HG02840 (cell line): ENCODE measurements around the gene SNTG2.

Experiments used
- ATAC-seq: cut with Tn5 transposase; IDR thresholded peaks from one replicate; pipeline ENCODE4 v1.9.1; 2021; ENCODE audit warnings: mild to moderate bottlenecking, moderate library complexity, moderate number of reproducible peaks; ENCODE audit not compliant: unreplicated experiment, low FRiP score

The SNTG2 gene

DNA sequence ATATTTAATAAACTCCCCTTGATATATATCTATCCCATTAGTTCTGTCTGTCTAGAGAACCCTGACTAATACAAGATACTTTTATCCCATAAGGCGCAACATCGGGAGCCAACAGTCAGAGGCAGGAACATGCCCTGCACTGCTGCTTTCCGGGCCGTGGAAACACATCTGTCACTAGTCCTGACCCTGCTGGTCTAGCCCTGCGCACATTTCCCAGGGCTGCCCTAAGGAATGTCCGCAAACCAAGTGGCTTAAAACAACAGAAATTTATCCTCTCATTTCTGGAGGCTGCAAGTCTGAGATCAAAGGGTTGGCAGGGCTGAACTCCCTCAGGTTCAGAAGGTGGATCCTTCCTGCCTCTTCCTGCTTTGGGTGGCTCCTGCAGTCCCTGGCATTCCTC, 348.4 kb downstream of the SNTG2 start:
- no peak for ATAC-seq

DNA sequence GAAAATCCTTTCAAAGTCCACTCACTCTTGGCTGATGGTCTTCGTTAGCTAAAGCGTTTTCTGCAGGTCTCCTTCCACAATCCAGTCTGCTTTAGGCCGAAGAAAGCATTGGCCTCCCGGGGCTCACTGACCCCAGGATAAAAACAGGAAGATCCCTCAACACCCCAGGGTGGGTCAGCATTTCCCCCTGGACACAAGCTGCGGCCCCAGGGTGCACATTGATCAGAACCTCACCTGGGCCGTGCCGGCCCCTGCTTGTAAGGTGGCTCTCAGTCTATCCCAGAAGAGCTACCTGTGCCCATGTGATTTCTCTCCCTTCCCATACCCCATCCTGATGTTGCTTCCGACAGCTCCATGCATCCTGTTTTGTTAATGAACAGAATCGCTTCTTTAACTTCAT, 349.6 kb downstream of the SNTG2 start:
- ATAC-seq, result no peak

DNA sequence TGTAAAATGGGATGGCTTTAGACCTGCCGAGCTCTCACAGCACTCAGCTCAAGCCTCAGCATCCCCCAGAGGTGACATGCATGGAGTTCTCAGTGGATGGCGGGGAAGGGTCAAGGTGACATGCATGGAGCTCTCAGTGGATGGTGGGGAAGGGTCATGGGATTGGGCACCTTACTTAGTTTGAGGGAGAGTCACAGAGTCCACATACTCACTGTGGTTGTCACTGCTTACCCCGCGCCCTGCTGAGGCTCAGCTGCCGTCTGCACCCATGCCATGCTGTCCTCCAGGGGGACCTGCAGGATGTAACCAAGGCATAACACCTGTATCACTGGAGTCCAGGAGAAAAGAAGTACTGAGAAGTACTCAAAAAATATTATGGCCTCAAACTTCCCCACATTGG, 350.4 kb downstream of the SNTG2 start:
- ATAC-seq, result no peak

DNA sequence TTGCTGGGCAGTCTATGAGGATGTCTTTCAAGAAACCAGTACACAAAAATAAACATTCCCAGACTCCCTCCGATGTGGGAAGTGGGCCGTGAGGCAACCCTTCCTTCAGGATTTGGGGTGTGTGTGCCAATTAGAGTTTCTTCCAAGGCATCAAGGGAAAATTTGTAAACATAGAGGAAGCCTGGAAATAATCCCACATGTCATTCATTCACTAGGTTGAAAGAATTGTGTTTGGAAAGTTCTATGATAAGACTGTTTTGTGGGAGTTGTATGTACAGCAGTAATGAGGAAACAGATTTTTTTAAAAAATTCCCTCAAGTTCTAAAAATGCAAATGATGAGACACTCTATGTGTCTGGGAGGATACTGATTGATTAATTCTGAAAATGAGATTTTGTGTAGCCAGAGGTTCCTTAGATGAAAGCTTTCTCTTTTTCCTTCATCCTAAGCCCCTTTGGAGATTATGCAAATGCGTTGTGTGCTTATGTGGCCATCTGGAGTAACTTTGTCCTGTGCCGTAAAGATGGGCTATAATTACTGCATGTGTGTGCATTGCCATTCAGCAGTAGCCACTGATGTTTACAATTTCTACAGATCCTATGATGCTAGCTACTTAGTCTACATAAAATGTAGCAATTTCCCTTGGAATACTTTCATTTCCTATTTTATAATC, 354.8 kb downstream of the SNTG2 start:
- no peak for ATAC-seq

DNA sequence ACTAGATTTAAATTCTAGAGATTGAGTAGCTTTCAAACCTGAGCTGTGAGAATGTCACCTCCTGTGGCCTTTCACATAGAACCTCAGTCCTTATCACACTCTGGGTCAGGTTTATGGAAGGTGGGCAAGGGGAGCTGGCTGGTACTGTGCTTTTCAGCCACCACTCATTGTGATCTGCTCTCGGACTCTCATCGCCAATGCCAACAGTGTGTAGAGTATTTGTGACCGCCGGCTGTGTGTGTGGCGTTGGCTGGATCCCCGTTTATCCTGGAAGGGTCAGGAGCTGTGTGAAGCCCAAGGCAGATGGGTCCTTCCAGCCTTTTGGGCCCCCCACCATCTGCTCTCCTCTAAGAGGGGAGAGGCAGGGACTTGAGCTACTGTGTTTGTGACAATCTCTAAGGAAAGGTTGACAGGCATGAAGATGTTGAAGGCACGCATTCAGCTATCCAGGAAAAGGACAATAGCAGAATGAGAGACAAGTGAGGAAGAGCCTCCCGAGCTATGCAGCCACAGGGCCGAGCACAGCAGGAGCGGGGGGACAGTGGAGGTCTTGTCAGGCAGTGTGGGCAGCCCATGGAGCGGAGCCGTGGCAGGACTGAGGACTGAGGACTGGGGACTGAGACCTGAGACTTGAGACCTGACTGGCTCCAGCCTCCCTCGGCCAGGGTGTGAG, 355.5 kb downstream of the SNTG2 start:
- ATAC-seq, result no peak

DNA sequence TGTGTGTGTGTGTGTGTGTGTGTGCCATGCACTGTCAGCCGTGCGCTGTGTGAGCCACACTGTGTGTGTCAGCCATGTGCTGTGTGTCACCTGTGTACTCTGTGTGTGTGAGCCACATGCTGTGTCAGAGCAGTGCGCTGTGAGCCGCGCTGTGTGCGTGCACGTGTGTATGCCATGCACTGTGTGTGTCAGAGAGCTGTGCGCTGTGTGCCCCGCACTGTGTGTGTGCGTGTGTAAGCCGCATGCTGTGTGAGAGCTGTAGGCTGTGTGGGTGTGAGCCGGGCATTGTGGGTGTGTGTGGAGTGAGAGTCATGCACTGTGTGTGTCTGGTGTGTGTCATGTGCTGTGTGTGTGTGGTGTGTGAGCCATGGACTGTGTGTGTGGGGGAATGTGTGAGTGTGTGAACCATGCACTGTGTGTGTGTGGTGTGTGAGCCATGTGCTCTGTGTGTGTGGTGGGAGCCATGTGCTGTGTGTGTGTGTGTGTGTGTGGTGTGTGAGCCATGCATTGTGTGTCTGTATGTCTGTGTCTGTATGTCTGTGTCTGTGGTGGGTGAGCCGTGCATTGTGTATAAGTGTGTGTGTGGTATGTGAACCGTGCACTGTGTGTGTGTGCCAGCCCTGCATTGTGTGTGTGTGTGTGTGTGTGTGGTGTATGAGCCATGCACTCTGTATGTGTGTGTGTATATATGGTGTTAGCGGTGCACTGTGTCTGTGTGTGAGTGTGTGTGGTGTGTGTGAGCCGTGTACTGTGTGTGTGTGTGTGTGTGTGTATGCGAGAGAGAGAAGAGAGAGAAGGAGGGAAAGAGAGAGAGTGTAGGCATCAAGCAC, 356.3 kb downstream of the SNTG2 start:
- no peak for ATAC-seq

DNA sequence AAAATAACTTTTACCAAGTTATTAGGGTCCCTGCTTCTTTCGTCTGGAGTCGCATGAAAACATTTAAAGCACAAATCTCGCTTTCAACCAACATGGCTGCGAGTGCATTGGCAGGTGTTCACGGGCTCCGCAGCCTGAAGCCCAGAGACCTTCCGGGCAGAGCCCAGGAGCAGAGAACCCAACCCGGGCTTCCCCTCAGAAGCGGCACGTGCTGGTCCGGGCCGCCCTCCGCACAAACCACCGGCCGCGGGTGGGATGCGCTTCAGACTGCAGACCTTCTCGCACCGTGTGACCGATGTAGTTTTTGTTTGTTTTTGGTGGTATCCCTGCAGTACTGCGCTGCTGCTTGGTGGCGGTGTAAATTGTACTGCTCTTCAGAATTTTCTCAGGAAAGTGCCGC, 357.0 kb downstream of the SNTG2 start:
- ATAC-seq, result no peak

DNA sequence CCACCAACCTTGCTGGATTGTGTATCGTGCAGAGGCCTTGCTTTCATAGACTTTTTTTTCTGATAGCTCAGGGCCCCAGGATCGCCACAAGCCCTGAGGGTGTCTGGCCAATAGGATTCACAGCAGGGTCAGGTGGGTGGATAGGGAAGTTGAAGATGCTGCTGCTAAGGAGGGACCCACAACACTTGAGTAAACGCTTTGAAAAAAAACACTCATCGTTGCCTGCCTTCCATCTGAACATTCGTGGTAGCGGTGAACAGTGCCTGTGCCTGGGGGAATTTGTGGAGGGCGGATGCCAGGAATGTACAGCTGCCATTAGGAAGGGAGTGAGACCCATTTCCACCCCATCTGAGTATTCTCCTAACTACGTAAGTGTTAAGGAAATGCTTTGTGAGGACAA, 358.0 kb downstream of the SNTG2 start:
- no peak for ATAC-seq

DNA sequence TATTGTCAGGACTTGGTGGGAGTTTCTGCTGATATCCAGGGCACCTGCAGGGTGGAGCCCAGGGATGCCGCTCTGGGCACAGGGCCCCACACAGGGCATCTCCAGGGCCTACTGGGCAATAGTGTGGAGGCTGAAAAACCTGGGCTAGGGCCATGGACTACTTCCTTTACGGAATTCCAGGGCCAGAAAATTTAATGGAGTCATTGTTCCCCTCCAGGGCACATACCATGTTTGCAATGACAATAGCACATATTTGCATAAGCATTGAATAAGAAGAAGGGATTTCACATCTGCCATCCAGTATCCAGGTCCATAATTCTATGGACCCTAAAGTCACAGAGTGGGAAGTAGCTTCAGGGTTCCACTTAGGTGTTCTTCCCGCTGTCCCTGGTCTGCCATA, 358.9 kb downstream of the SNTG2 start:
- no peak for ATAC-seq

DNA sequence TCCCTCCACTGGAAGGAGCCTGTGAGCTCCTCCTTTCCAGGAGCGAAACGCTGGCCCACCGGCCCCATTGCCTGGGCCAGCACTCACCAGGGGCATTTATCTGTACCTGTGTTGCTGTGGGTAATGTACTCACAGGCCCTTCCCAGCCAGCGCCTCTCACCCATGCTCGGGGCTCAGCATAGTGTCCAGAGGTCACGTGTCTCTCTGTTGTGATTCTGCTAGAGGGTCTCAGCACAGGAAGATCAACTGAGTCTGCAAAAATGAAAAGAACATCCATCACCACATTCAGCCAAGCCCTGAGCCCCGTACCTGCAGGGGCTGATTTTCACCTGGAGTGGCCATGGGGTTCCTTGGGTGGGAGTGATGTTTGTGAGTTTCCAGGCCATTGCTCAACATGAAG, 359.6 kb downstream of the SNTG2 start:
- no peak for ATAC-seq

DNA sequence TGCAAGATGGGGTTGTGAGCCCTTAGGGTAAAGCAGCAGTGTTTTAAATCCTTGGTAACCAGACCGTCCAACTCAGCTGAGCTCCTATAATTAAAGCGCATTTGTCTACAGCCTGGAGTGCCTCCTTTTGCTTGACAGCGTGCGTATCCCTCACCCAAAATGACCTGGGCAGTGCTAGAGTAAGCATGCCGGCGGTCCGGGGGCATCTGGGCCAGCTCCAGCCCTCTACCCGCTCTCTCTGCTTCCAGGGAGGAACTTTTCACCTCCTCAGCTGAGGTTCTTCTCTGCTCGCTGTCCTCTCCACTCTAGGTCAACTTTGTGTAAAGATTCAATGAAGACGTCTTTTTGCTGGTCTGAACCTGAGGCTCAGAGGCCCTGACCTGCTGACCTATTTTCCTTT, 360.2 kb downstream of the SNTG2 start:
- ATAC-seq, result no peak

DNA sequence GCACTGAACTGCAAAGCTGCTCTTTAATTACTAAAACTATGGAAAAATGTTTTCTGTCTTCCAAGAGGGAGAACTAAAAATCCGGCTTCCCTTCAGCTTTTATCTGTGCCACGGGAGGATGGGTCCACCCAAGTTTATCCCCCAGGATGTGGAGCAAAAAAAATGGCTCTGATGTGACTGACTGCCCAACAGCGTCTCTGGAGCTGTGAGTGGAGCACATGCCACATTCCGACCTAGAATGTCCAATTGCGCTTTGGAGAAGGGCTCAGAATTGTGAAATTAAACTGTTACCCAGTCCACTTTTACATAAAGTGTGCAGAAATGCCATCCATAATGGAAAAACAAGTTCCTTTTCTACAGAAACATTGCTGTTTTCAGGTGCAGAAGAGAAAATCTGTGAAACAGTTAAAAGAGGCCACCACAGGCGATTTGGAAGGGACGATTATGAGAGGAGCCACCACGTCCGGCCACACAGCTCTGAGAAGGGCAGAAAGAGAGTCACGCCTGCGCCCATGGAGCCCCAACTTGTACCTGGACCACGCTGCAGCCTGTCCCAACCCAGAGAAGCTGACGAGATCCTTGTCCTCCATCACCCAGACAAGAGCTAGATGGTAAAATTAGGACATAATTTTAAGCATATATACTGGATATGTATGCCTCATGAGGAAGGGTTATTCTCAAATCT, 362.7 kb downstream of the SNTG2 start:
- ATAC-seq, result no peak

DNA sequence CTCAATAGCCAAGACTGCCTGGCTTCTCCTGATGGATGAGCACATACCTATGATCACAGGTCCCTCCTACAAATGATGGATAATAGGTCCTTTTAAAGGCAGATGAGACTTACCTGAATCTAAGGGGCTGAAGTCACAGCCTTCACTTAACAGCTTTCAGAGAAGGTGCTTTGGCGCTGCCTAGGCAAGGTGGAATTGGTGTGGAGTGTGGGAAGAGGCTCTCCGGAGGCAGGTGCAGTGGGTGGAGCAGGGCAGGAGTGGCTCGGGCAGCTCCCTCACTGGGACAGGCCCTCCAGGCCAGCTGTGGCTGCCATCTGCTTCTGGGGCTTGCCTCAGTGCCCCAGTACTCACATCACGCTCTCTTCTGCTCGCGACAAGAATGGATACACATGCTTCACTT, 363.6 kb downstream of the SNTG2 start:
- no peak for ATAC-seq

DNA sequence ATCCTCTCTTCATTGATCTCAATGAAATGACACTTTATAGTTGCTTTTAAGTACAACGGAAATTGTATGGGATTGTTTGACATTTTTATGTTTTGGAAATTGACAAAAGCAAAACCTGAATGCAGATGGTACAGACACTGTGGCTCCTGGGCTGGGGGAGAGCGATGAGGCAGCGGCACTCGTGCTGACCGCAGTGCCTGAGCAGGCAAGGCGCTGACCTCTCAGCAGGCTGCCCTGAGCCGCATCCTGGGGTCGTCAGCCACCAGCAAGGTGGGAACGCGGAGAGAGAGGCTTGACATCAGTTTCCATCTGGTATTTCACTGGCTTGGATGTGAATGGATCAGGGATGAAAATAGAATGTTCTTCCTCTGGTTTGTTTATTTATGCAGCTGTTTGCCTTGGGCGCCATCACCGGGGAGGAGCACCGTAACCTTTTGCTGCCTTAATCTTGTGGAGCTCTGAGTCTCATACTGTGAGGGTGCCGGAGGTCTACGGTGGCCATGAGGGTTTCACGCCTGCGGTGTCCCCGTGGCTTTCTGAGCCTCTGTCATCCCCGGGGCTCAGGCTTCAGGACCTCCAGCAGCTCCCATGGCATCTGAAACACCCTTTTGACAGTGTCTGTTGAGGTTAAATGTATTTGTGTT, 367.8 kb downstream of the SNTG2 start:
- no peak for ATAC-seq

DNA sequence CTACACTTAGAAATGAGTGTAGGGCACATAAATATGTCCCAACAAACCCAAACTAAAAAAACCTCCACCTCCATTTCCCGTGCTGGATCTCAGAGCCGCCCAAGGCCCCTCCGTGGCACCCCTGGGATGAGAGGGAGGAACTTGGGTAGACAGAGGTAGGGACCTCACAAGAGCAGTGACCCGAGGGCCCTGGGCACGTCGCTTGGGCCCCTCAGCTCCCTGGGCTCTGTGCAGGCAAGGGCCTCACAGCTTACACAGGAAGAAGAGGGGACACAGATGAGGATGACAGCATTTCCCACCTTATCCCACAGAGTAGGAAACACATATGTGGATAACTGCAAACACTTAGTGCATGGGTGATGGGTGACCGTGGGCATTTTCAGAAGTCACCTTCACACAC, 368.7 kb downstream of the SNTG2 start:
- no peak for ATAC-seq

DNA sequence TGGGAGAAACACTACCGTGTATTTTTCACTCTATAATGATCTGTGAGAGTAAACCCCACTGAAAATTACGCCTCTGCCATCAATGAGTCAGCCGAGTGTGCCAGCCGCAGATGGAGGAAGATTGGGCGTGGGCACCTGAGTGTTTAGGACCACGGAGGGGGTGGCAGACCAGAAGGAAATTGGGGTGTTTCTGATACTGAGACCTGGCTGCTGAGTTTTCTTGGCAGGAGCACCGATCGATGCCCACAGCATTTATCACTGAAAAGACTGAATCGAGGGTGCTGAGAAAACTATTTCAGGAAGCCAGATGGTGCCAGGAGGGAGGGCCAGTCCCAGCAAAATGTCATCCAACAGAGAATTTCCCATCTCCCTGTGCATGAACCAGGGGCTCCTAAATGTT, 370.7 kb downstream of the SNTG2 start:
- ATAC-seq, result no peak

DNA sequence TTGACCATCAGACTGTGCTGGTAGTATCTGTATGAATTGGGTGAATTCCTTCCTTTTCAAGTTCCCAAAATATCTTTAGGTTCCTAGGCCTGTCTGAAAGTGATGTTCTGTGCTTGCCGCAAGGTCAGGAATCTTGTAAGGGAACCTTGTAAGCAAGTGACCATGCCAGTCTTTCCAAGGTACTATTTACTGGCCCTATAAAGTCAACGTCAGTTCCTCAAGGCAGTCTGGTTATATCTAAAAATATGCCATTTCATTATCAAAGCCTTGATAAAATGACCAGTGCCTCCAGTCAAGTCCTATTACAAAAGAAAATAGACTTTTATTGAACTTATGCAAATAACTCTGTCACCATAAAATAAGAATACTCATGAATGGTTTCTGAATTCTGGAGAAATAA, 374.2 kb downstream of the SNTG2 start:
- ATAC-seq, result no peak

DNA sequence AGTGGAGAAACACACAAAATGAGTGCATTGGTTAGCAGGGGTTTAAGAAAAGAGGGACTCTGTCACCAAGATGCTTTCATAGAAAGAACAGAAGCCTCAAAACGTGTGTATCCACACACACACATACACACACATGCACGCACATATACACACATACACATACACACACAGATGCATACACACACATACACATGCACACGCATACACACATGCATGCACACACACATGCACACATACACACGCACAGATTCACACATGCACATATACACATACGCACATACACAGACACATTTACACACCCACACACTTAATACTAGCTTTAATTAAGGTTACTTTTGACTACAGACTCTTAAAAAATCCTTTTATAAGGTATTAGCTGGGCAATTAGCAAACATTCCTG, 378.0 kb downstream of the SNTG2 start:
- no peak for ATAC-seq

DNA sequence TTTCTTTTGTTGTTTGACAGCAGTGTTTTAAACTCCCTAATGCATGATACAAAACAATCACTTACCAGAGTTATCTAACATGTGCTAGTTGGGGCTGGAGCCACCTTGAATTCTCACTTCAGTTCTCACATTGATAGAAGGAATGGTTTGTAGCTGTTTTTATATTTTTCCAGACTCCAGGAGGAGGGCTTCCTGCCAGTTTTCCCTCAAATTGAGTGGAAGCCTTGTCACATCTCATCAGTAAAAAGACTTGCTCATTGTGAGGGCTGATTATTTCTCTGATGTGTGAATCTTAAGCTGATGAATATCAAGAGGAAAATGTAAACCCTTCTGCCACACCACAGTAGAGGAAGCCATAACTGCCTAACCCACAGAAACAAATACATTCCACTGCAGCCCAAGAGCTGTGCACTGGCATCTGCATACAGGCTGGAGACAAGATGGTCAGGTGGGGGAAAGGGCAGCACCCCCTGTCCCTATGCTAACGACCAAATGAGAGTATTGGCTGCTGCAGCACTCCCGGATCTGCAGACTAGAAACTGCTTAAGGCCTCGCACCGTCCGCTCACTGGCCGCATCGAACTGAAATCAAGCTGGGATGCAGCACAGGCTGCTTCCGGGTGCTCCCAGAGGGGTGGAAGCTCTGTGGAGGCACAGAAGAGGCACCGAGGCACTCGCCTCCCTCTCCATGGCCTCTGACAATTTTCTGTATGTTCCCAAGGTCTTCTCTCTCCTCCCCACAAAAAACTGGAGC, 388.9 kb downstream of the SNTG2 start:
- no peak for ATAC-seq

DNA sequence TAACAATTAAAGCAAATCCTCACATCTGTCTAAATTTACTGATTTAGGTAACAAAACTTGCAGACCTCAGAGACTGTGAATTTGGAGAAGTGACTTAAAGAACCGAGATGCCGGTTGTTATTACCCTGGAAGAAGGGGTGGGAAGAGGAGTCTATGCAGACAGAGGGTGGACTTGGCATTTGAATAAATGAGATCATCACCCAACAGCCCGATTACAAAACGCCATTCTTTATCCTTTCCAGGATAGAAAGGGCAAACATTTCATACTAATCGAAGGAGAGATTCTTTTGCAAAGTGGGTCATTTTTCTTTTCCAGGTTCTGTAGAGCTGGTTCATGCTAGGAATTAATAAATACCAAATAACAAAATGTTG, 389.5 kb downstream of the SNTG2 start:
- ATAC-seq, result no peak
